Right lobe of liver (tissue), 4 donors: ENCODE data around the gene DLST.

ENCODE experiments used
- POLR2A ChIP-seq: fragments of 450-650 bp; IDR thresholded peaks from one replicate; pipeline ENCODE4 v1.6.1; 2017; ENCODE audit warnings: antibody characterized with exemption, mild to moderate bottlenecking
- TF ChIP-seq, protein P1 (sequence below), 4 donors: fragments of 200-600 bp in 3 of 4; fragments of 450-650 bp in 1 of 4; IDR thresholded peaks; one replicate each; pipeline versions ENCODE4 v1.5.1 to v1.8.0; 2016 to 2022; ENCODE audit warnings: antibody characterized with exemption in 4 of 4, mild to moderate bottlenecking in 2 of 4
- donor health status: DM: no; HTN: no; CAD: no.
- donor health status: DM: no; HTN: no; CAD: no.
- donor health status: DM: no; HTN: yes; CAD: no.

DNA sequence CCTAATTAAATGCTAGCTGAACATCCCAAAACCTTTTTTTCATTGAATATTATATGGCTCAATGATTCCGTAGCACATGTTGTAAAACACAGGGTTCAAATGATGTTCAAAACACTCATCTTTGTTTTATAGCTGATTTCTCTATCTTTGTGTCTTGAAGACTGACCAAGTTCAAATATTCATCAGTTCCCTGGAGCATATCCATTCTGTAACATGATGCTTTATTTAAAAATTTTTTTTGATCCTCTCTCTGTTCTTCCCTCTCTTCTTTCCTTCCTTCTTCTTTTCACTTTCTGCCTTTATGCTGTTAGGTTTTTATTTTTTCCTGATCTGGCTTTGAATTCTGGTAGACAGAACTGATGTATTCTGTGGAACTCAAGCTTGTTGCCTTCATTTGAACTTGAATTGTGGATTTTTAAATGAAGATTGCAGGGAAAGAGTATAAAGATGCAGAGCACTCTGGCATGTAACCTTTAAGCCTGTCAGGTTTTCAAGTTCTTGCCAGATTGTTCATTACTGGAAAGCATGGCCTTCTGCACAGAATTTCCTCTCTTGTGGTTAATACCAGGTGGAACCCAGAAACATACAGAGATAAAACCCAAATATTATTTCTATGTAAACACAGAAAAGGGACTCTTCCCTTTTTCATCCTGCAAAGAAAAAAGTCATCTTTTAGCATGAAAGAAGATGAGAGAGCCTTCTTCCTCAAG lies 45.3 kb upstream of the DLST start:
- TF ChIP-seq, protein P1, sequence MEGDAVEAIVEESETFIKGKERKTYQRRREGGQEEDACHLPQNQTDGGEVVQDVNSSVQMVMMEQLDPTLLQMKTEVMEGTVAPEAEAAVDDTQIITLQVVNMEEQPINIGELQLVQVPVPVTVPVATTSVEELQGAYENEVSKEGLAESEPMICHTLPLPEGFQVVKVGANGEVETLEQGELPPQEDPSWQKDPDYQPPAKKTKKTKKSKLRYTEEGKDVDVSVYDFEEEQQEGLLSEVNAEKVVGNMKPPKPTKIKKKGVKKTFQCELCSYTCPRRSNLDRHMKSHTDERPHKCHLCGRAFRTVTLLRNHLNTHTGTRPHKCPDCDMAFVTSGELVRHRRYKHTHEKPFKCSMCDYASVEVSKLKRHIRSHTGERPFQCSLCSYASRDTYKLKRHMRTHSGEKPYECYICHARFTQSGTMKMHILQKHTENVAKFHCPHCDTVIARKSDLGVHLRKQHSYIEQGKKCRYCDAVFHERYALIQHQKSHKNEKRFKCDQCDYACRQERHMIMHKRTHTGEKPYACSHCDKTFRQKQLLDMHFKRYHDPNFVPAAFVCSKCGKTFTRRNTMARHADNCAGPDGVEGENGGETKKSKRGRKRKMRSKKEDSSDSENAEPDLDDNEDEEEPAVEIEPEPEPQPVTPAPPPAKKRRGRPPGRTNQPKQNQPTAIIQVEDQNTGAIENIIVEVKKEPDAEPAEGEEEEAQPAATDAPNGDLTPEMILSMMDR (IDR thresholded peaks at IDR 0.05), result no peak
- no peak for TF ChIP-seq POLR2A
